HG02943 (cell line): ENCODE data around the gene CHMP3.
"Not testable (repeated sequence)": the region's sequence is repeated elsewhere in the genome, so short reads cannot be mapped to it uniquely, and the experiment has no call there.

Experiments used
- ATAC-seq: cut with Tn5 transposase; IDR thresholded peaks from one replicate; pipeline ENCODE4 v1.9.1; 2021; ENCODE audit warnings: mild to moderate bottlenecking, low read depth, moderate library complexity; ENCODE audit not compliant: unreplicated experiment

Gene CHMP3

DNA sequence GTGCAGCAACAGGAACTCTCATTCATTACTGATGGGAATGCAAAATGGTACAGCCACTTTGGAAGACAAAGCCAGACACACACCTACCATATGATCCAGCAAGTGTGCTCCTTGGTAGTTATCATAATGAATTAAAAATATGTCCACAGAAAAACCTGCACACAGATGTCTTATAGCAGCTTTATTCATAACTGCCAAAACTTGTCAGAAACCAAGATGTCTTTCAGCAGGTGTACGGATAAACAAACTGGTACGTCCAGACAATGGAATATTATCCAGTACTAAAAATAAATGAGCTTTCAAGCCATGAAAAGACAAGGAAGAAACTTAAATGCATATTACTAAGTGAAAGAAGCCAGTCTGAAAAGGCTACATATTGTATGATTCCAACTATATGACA, 50.4 kb downstream of the CHMP3 start:
- no peak for ATAC-seq

- no peak for ATAC-seq
Observed at GRCh38 chr2:86512034-86512433, 51.2 kb downstream of the CHMP3 start.

GRCh38 chr2:86510436-86510933, 52.8 kb downstream of the CHMP3 start:
- no peak for ATAC-seq

DNA sequence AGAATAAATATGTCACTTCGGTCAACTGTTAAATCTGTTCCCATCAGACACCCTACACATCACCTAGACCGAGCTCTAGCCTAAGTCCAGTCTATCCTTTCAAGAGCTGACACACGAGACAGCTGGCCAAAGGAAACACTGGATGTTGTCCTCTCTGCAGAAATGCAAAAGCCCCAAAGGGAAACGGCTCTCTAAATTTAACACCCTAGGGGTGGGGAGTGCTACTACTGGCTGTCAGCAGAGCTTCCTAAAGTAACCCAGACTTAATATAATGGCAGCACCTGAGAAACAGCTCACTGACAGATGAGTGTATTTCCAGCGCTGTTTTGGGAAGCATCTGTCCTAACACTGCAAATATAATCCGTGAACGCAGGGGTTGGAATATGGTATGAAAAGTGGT, 55.6 kb downstream of the CHMP3 start:
- no peak for ATAC-seq

GRCh38 chr2:86500325-86501083, 62.7 kb downstream of the CHMP3 start:
- ATAC-seq, result no peak

DNA sequence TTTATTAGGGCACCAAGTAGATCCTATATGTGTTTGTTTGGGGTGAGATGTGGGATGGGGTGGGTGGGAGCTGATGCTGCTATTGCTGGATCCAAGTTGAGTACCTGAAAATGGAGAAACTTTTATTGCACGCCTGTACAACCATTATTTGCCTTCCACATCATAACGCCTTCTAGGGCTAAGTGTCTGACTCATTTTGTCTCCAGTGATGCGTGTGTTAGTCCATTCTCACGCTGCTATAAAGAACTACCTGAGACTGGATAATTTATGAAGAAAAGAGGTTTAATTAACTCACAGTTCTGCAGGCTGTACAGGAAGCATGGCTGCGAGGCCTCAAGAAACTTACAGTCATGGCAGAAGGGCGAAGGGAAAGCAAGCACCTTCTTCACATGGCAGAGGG, 63.9 kb downstream of the CHMP3 start:
- ATAC-seq, result no peak

DNA sequence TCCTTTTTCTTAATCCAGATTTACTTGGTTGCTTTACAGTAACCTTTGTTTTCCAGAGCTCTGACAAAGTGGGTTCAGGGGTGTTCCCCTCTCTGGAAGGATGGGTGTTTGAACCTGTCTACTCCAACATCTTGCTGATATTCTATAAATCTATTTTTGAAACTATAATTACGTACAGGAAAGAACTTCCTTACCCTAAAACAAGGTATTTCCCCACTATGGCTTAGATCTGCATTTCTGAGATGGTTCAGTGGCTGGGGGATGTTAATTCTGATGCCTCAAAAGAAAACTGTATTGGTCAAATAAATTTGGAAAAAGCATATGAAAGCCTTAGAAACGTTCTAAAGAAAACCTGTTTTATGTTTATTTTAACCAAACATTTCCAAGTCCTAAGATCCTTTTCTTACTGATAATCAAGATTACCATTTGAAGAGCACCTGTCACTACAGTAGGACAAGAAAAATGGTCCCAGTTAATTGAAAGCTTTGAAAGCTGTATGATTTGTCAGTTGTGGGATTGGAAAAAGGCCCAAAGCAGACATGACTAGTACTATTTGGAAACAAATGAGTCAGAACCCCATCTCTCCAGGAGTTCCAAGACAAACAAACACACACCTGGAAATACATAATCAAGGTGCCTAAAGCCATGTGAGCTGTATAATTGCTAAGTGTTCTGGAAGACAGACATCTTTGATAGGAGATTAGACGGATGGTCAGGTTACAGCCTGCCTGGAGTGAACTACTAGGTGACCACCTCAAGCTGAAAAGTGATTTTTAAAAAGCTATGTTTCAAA, 64.6 kb downstream of the CHMP3 start:
- no peak for ATAC-seq

- ATAC-seq, result not testable (repeated sequence)
Observed at GRCh38 chr2:86496391-86496790, 66.9 kb downstream of the CHMP3 start.

DNA sequence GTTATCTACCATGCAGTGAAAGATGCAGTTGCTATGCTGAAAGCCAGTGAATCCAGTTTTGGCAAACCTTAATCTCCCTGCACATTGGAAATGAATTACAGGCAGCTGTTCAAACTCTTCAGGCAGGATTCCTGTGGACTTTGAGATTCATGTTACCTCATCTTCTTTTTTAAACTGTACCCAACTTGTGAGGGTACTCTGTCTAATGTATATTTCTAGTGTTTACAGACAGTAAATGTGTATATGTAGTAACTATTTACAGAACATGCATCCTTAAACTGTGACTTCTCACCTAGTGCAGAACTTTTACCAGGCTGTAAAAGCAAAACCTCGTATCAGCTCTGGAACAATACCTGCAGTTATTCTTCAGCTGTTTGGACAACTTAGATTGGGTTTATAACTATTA, 71.2 kb downstream of the CHMP3 start:
- ATAC-seq, result no peak

DNA sequence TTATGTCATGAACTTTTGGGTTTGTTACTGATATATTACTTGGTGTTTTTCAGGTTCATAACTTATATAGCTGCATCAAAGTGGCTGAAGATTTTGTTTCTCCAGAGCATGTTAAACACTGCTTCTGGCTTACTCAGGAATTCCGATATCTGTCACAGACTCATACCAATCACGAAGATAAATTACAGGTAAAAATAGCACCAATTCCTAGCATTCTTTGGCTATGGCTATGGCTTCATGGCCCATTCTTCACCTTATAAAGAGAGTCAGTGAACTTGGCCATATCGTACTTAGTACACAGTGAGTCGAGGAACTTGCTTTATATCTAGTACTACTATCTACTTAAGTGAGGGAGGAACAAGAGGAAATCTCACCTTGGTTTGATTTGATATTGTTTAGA, 72.2 kb downstream of the CHMP3 start:
- ATAC-seq, result no peak

- ATAC-seq, result no peak
Observed at GRCh38 chr2:86490245-86490644, 73.0 kb downstream of the CHMP3 start.

DNA sequence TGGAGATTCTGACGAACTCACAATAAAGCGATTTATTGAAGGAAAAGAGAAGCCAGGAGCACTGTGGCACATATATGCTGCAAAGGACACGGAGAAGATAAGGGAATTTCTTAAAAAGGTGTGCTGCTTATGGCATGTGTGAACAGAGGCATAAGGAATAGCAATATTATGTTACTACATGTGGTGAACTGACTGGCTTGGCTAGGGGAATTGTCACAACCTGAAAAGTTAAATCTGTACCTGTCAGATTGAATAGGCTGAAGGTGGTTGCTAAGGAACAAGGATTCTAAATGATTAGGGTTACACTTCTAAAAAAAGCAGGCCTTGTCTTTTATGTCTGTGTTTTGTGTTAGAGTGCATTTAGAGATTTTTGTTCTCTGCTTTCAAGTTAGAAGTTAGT, 73.7 kb downstream of the CHMP3 start:
- no peak for ATAC-seq

- no peak for ATAC-seq
Observed at GRCh38 chr2:86488561-86489250, 74.5 kb downstream of the CHMP3 start.

DNA sequence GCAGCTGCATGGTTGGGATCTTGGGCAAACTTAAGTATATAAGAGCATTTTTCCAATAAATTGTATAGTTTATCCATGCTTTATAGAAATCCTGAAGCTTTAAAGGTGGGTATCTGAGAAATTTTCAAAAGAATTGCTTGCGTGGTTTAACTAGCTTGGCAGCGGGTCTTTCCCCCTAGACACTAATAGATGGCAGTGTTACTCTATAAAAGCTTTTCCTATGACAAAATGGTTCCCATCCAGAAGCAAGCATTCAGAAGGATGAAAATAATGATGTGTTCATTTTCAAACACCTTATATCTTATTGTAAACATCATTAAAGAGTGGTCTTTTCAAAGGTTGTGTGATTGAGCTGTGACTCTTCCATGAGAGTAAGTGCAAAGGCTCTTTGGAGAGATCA, 76.2 kb downstream of the CHMP3 start:
- no peak for ATAC-seq

DNA sequence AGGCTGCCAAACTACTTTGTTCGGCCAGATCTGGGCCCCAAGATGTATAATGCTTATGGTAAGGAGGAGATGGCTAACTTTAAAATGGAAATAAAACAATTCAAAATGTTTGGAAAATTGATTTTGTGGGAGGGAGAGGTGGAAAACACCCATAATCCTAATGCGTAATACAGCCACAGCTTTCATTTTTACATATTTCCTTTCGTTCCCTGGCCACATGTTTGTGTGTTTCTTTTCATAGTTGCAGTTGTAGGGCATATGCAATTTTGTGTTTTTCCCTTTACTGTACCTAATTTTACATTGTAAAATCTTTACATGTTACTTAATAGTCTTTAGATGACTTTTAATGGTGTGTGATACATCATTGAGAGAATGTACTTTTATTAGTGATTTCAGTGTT, 77.4 kb downstream of the CHMP3 start:
- no peak for ATAC-seq

DNA sequence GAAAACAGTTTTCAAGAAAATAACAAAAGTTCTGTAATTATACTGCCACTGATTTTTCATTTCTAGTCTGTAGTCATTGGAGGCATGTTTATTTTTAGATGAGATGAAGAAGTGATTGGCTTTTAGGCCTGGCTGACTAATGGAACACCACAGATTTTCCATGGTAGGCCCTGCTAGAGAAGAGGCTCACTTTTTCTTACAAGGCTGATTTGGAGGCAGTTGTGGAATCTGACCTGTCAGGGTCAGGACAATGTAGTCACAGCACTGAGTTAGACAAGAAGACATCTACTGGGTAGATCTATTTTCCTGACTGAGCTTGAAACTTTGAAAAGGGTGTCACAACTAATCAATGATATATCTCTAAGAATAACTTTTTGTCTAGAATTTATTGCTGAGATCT, 78.1 kb downstream of the CHMP3 start:
- no peak for ATAC-seq

DNA sequence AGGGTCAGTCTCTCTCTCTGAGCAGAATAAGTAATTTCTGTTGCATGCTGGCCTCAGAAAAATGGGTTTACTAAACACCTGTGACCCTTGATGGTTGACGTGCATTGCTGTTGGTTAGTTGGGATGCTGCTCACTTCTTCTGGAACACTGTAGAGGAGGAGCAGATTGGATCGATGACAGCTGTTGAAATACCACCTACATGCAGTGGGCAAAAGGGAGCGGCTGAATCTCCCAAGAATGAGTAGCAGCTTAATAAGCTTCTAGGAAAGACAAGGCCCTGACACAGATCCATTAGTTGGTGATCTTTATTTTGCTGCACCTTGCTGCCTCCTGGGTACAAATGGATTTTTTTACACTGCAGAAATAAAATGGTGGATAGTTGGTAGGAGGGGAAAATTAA, 78.9 kb downstream of the CHMP3 start:
- ATAC-seq, result no peak

- ATAC-seq, result no peak
Observed at GRCh38 chr2:86482034-86482433, 81.2 kb downstream of the CHMP3 start.

GRCh38 chr2:86480105-86480504, 83.1 kb downstream of the CHMP3 start:
- ATAC-seq, result no peak

GRCh38 chr2:86477349-86477748, 85.9 kb downstream of the CHMP3 start:
- no peak for ATAC-seq

DNA sequence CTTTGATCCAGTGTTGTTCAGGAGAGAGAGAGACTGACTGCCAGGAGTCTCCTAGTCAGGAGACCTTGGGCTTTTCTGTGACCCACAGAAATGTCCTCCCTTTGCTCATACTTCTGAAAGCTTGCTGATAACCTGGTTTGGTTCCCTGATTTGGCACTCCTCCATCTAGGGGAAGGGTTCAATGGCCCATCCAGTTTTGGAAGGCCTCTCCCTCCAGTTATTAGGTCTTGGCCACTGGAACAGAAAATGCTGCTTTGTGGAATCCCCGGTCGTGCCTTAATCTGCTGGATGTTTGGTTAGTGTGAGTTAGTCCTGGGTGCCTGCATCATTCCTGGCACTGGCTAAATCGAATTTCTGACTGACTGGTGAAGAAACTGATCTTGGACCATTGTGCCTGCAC, 86.3 kb downstream of the CHMP3 start:
- ATAC-seq, result no peak
